ENCODE measurements around the gene MSI2. TPM values are rescaled to one million over a fixed set of nuclear protein-coding genes. Genes with fewer than 3 reads are reported as not detected.
A peak's percentile ranks its signal among the peaks of the same experiment; 100 is the strongest.

Gene MSI2
- total and polyA plus RNA-seq, 5 experiments from 2014 or later: 2.5 to 136 (median 4.9) TPM

DNA sequence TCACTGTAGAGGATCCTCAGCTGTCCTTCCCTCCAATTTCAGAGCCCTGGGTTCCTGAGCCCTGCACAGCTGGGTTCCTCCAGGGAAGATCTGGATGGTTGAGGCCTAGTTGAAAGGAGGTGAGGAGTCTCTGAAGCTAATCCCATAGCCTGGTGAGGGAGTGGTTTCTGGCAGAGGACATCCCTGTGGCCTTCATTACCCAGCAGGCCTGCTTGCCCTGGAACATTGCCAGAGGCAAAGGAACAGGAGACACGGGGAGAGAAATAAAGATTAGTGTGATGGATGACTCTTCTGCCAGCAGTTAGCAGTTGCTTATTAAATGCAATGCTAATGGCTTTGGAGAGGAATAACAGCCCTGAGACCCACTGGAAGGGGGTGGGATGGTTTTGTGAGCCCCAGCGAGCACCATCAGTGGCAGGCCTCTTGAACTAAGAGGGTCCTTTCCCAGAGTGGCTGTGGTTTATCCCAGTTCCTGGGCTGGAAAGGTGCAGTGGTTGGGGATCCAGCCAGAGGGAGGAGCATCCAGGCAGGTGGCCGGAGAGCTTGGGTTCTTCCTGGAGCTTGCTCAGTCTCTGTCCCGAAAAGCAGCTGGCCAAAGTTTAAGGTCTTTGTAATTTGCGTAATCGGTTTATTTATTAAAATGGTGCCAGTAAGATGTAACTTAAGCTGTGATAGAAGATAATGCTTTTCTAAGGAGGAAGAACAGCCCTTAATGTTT, 279.1 kb downstream of the MSI2 start:
- peaks cover 0 to 12% (median 3%) of the 10 kb centered on the region in 3 donors for H3K36me3 Mint-ChIP-seq
- peak overlapping the region in 6 of 10 donors; percentile 15 to 79 (median 54) for H3K27ac Mint-ChIP-seq
- DNase-seq (no peak), ATAC-seq (no peak)
- H3K27me3 Mint-ChIP-seq: no peaks in the 10 kb centered on the region
- H3K4me1 Mint-ChIP-seq: peaks cover 32 to 67% (median 64%) of the 10 kb centered on the region in 4 donors
- POLR2A ChIA-PET: no interaction called here
- H3K4me3 Mint-ChIP-seq: no peak overlapping the region
- no peaks in the 10 kb centered on the region for H3K9me3 Mint-ChIP-seq

GRCh38 chr17:57536289-57536688, 280.0 kb downstream of the MSI2 start:
- no peaks in the 10 kb centered on the region for H3K9me3 Mint-ChIP-seq
- H3K4me1 Mint-ChIP-seq: peaks cover 30 to 63% (median 58%) of the 10 kb centered on the region in 4 donors
- H3K27ac Mint-ChIP-seq: peak overlapping the region in 4 of 10 donors; percentile 23 to 77 (median 38)
- H3K36me3 Mint-ChIP-seq: peaks cover 0 to 13% (median 2%) of the 10 kb centered on the region in 3 donors
- POLR2A ChIA-PET: no interaction called here
- DNase-seq (no peak), ATAC-seq (no peak)
- H3K27me3 Mint-ChIP-seq: no peaks in the 10 kb centered on the region
- no peak overlapping the region for H3K4me3 Mint-ChIP-seq

DNA sequence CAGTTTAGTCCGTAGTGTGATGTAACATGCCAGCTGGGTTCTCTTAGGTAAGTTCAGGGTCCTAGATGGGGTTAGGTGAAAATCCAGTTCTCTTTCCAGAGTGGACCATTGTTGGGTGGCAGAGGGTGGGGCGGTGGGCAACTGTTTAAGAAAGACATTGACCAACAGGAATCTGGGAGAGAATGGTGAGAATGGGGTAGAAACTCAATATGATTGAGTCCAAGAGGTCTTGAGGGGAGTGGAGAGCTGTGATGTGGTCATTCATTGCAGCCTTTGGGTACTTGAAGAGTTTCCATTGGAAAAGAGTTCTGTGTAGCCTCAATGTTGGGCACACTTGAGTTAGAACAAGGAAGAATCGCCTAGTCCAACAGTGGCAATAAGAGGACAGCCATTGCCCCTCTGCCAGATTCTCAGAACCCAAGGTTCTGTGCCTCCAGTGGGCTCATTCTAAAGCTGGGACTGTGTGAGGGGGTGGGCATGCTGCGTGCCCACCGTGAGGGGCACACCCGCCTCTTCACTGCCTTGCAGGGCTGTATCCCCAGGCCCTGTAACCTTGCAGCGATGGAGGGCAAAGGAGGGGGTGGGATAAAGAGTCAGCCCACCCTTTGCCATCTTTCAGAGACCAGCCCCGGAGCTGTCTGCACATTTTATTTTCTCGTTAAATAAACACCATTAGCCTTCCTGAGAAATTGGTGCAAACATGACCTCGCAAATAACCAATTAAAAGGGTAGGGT, 280.6 kb downstream of the MSI2 start:
- DNase-seq: no peak
- Mint-ChIP-seq H3K36me3 (peaks cover 0 to 9% (median 2%) of the 10 kb centered on the region in 3 donors), H3K4me1 (peaks cover 29 to 56% (median 53%) of the 10 kb centered on the region in 4 donors), H3K4me3 (peak overlapping the region in 9 of 10 donors; percentile 45 to 78 (median 67)), H3K27ac (peak overlapping the region in 9 of 10 donors; percentile 15 to 86 (median 78)), H3K9me3 (no peaks in the 10 kb centered on the region), H3K27me3 (no peaks in the 10 kb centered on the region)
- POLR2A ChIA-PET: no interaction called here
- ATAC-seq: no peak

DNA sequence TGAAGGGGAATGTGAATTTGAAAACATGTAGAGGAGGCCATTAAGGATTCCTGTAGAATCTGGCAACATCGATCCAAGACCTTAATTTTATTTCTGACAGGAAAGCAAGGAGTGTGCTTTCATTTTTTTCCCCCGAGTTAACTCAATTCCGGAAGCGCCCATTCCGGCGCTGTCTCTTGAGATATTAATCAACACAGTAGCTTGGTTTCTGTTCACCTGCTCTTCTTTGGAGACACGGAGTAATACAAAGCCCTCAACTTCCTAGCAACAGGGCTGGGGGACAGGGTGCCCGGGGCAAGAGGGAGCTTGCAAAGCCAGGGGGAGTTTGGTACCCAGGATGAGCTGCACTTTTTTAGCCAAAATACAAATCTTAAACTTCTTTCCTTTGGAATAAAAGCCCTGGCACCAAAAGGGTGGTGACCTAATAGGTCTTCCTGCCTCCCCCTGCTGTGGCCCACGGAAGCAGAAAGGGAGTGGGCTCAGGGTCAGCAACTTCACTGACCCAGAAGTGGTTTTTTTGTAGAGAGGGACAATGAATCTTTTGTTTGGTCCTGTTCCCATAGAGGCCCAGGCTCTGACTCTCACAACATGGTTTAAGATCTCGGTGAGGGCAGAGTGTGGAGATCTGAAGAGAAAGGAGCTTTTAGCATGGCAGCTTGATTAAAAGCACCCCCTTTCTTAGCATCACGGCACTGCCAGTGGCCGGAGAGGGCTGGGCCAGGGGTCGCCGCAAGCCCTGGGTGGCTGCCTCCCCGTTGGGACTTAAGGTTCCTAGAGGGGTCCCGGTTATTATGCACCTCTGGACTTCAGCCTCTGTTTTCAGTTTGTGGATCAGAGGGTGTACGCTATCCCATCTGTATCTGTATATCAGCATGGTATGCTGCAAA, 281.4 kb downstream of the MSI2 start:
- Mint-ChIP-seq H3K27ac (peak overlapping the region; percentile 41 to 86 (median 78)), H3K4me1 (peaks cover 26 to 54% (median 50%) of the 10 kb centered on the region in 4 donors), H3K36me3 (peaks cover 0 to 4% (median 2%) of the 10 kb centered on the region in 3 donors), H3K4me3 (peak overlapping the region; percentile 22 to 78 (median 66)), H3K9me3 (no peaks in the 10 kb centered on the region), H3K27me3 (no peaks in the 10 kb centered on the region)
- ATAC-seq (peak; percentile 28 to 63), DNase-seq (no peak)
- POLR2A ChIA-PET: no interaction called here

GRCh38 chr17:57538736-57539456, 282.6 kb downstream of the MSI2 start:
- ATAC-seq (no peak), DNase-seq (no peak)
- H3K36me3 Mint-ChIP-seq: peaks cover 0 to 4% (median 2%) of the 10 kb centered on the region in 3 donors
- no peaks in the 10 kb centered on the region for H3K9me3 Mint-ChIP-seq
- H3K4me1 Mint-ChIP-seq: peaks cover 28 to 65% (median 53%) of the 10 kb centered on the region in 4 donors
- H3K4me3 Mint-ChIP-seq: peak overlapping the region in 1 of 10 donors; percentile 58
- POLR2A ChIA-PET: interaction anchor here (0.6 kb wide), 1 partner anchor 267 kb away, joined by 3 read pairs; no protein-coding TSS in a partner anchor
- H3K27me3 Mint-ChIP-seq: no peaks in the 10 kb centered on the region
- H3K27ac Mint-ChIP-seq: peak overlapping the region in 3 of 10 donors; percentile 55 to 83 (median 64)

DNA sequence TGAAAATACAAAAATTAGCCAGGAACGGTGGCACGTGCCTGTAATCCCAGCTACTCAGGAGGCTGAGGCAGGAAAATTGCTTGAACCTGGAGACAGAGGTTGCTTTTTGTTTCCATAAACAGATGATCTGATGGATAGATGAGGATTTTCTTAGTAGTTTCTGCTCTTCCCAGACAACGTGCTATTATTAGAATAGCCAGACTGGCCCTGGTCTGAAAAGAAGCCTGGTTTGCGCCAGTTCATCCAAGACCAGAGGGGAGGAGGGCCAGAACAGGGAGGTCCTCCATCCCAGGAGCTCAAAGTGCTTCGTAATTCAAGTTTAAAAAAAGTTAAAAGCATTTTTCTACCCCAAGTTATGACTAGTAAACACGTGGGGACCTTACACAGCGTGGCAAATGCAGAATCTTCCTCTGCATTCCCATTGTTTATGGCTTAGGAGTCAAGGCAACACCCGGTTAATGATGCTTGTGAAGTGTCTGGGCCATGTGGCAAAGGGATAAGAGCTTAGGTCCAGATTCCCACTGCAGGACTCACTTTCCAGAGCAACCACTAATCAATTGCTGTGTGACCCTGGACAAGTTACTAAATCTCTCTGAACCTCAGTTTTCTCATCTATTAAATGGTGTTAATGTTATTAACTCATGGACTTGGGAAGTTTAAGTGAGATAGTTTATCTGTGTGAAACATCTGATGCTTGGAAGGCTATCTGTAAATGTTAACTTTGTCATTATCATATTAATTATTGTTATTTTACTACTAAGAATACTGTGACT, 283.4 kb downstream of the MSI2 start:
- H3K9me3 Mint-ChIP-seq: no peaks in the 10 kb centered on the region
- H3K27me3 Mint-ChIP-seq: no peaks in the 10 kb centered on the region
- H3K4me3 Mint-ChIP-seq: no peak overlapping the region
- no peak for ATAC-seq
- no peak overlapping the region for H3K27ac Mint-ChIP-seq
- POLR2A ChIA-PET: no interaction called here
- peaks cover 0 to 4% (median 2%) of the 10 kb centered on the region in 3 donors for H3K36me3 Mint-ChIP-seq
- DNase-seq: no peak
- H3K4me1 Mint-ChIP-seq: peaks cover 30 to 70% (median 54%) of the 10 kb centered on the region in 4 donors

DNA sequence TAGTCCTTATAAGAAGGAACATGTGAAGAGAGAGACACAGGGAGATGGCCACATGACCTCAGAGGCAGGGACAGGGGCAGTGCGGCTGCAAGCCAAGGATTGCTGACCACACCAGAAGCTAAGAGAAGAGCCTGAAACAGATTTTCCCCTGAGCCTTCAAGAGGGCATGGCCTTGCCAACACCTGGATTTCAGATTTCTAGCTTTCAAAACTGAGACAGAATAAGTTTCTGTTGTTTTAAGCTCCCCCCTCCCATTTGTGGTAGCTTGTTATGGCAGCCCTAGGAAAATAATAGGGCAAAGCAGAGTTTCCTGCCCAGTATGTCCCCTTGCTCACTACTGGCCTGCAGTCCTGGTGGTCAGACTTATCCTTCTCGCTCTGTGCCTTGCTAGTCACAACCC, 284.3 kb downstream of the MSI2 start:
- no peak for ATAC-seq
- Mint-ChIP-seq H3K9me3 (no peaks in the 10 kb centered on the region), H3K4me1 (peaks cover 29 to 65% (median 55%) of the 10 kb centered on the region in 4 donors), H3K27ac (peak overlapping the region in 2 of 10 donors; percentile 4 to 23), H3K4me3 (no peak overlapping the region), H3K27me3 (no peaks in the 10 kb centered on the region), H3K36me3 (peaks cover 0 to 4% (median 2%) of the 10 kb centered on the region in 3 donors)
- POLR2A ChIA-PET: no interaction called here
- no peak for DNase-seq

- POLR2A ChIA-PET: no interaction called here
- peaks cover 30 to 65% (median 56%) of the 10 kb centered on the region in 4 donors for H3K4me1 Mint-ChIP-seq
- peak overlapping the region in 2 of 10 donors; percentile 4 to 20 for H3K27ac Mint-ChIP-seq
Measured at GRCh38 chr17:57541049-57541448, 284.7 kb downstream of the MSI2 start.

DNA sequence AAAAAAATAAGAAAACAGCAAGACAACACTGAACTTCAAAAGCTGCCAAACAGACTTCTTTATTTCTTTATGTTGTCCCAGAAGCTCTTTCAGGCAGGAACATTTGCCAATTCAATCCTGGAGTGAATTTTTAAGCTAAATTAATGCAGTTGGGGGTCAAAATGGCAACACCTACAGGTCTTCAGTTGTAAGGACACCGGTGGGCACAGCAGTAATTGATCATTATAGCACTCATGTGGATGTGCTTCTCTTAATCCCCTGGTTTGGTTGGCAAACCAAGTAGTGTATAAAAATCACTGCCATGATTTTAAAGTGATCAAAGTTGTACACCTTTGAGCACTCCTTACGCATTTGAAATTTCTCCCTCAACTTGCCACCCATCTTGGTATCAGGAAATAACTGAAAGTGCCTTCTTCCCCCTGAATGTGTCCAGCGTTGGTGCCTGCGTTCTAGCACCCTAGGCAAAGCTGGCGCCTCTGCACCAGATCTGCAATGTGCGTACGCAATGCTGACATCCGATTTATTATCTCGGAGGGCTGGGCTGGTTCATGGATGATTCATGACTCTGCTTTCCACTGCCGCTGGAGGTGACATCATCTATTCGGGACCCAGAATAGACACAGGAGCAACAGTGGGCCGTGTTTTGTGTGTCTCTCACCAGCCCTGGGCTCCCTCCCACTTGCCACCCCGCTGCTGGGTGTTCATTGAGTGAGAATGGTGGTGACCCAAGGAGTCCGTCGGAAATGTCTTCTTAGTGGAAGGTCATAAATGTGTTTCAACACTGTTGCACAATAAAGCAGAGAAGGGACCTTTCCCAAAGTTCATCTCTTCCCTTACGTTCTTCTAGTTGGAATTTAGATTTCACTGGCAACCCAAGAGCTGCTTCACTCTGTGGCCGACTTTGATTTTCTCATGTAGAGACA, 285.4 kb downstream of the MSI2 start:
- H3K4me1 Mint-ChIP-seq: peaks cover 29 to 65% (median 53%) of the 10 kb centered on the region in 4 donors

More at GRCh38 chr17:57541049-57541448, 284.7 kb downstream of the MSI2 start:
- peaks cover 0 to 4% (median 2%) of the 10 kb centered on the region in 3 donors for H3K36me3 Mint-ChIP-seq
- no peaks in the 10 kb centered on the region for H3K27me3 Mint-ChIP-seq
- no peak for DNase-seq
- H3K4me3 Mint-ChIP-seq: no peak overlapping the region
- no peaks in the 10 kb centered on the region for H3K9me3 Mint-ChIP-seq
- no peak for ATAC-seq

GRCh38 chr17:57542510-57542909, 286.2 kb downstream of the MSI2 start:
- DNase-seq (no peak), ATAC-seq (no peak)
- peaks cover 0 to 4% (median 2%) of the 10 kb centered on the region in 3 donors for H3K36me3 Mint-ChIP-seq
- no peak overlapping the region for H3K4me3 Mint-ChIP-seq
- no peaks in the 10 kb centered on the region for H3K9me3 Mint-ChIP-seq
- POLR2A ChIA-PET: no interaction called here
- no peaks in the 10 kb centered on the region for H3K27me3 Mint-ChIP-seq
- H3K4me1 Mint-ChIP-seq: peaks cover 35 to 65% (median 53%) of the 10 kb centered on the region in 4 donors
- H3K27ac Mint-ChIP-seq: peak overlapping the region in 1 of 10 donors; percentile 23

More for the DNA sequence above, 285.4 kb downstream of the MSI2 start:
- no peak for DNase-seq
- ATAC-seq: no peak
- Mint-ChIP-seq H3K36me3 (peaks cover 0 to 4% (median 2%) of the 10 kb centered on the region in 3 donors), H3K27me3 (no peaks in the 10 kb centered on the region), H3K9me3 (no peaks in the 10 kb centered on the region), H3K4me3 (no peak overlapping the region), H3K27ac (peak overlapping the region in 1 of 10 donors; percentile 40)
- POLR2A ChIA-PET: no interaction called here
